ENCODE results near the gene CASD1.

DNA sequence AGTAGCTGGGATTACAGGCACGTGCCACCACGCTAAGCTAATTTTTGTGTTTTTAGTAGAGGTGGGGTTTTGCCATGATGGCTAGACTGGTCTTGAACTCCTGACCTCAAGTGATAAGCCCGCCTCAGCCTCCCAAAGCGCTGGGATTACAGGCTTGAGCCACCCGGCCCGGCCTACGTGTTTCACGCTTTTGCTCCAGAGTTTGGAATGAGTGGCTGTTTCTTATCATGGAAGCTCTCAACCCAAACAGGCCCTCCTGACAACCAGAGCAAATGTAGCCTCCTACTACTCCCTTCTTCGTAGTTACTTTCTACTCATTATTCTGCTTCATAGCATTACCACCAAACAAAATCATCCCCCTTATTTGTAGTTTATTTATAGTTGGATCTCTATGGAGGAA, 26.8 kb upstream of the CASD1 start:
- TF ChIP-seq, protein P1, sequence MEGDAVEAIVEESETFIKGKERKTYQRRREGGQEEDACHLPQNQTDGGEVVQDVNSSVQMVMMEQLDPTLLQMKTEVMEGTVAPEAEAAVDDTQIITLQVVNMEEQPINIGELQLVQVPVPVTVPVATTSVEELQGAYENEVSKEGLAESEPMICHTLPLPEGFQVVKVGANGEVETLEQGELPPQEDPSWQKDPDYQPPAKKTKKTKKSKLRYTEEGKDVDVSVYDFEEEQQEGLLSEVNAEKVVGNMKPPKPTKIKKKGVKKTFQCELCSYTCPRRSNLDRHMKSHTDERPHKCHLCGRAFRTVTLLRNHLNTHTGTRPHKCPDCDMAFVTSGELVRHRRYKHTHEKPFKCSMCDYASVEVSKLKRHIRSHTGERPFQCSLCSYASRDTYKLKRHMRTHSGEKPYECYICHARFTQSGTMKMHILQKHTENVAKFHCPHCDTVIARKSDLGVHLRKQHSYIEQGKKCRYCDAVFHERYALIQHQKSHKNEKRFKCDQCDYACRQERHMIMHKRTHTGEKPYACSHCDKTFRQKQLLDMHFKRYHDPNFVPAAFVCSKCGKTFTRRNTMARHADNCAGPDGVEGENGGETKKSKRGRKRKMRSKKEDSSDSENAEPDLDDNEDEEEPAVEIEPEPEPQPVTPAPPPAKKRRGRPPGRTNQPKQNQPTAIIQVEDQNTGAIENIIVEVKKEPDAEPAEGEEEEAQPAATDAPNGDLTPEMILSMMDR (IDR thresholded peaks at IDR 0.05; ENCODE audit: insufficient read depth, low read depth, low read length), result no peak
- TF ChIP-seq EZH2 (IDR thresholded peaks at IDR 0.05; ENCODE audit: insufficient read depth, low read length), result no peak
